ENCODE results near the gene PARP9. TPM values are rescaled to one million over a fixed set of nuclear protein-coding genes. Genes with fewer than 3 reads are reported as not detected.

Gene PARP9
- total and polyA plus RNA-seq, 10 of the 15 experiments (the other 5 are each of a cell fraction or from before 2014, with no cell fraction given), result 34.0 to 122 (median 46.1) TPM

DNA sequence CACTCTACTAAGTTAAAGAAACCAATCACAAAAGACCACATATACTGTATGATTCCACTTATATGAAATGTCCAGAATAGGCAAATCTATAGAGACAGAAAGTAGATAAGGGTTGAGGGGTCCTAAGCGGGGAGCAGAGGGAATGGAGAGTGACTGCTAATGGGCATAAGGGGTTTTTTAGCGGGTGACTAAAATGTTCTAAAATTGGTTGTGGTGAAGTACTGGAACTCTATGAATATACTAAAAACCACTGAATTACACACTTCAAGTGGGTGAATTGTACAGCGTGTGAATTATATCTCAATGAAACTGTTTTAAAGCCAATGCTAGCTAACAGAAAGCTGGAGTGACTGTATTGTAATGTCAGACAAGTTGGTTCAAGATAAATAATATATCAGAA, 82.7 kb downstream of the PARP9 start:
- Histone ChIP-seq H3K79me2 (ENCODE audit: control insufficient read depth, insufficient read depth, low read length) (peaks cover 35% of the 10 kb centered on the region), H3K4me1 (ENCODE audit: control insufficient read depth, insufficient read depth, low read length) (peaks cover 9% of the 10 kb centered on the region), H3K27me3 (replicated peaks in 1 of 2; ENCODE audit: control insufficient read depth in 2 of 2, insufficient read depth in 2 of 2, low read length in 1 of 2) (no peaks in the 10 kb centered on the region), H2AFZ (ENCODE audit: control insufficient read depth, low read depth, low read length) (no peak overlapping the region), H3K9me3 (replicated peaks; ENCODE audit: control insufficient read depth, insufficient read depth, low read length) (no peaks in the 10 kb centered on the region), H4K20me1 (ENCODE audit: control insufficient read depth, insufficient read depth) (no peaks in the 10 kb centered on the region), H3K9ac (ENCODE audit: control insufficient read depth, insufficient read depth, low read length) (no peak overlapping the region), H3K4me2 (ENCODE audit: control insufficient read depth, insufficient read depth) (peak overlapping the region; percentile 1; the same call in 1 of the 2 replicates), H3K36me3 (ENCODE audit: control insufficient read depth in 2 of 2, insufficient read depth in 2 of 2, low read length in 1 of 2) (peaks cover 2 to 5% of the 10 kb centered on the region in 2 experiments; a peak in 2 of 4 replicates), H3K4me3 (no peak overlapping the region), H3K27ac (ENCODE audit: control insufficient read depth, insufficient read depth) (no peak overlapping the region)
- BruUV-seq (replicated peaks), result no TSS peak
- ChIA-PET SMC1A (ENCODE audit: uncharacterized antibody, unreplicated experiment) (interaction anchor here (1.9 to 10.1 kb wide), 4 partner anchors 13 to 198 kb away, joined by 5 to 61 read pairs (median 34); no protein-coding TSS in a partner anchor), POLR2A (interaction anchor here (1.6 kb wide), 1 partner anchor 197 kb away, joined by 3 read pairs; no protein-coding TSS in a partner anchor), CTCF (interaction anchor here (0.8 to 2.2 kb wide), 2 partner anchors 28 to 34 kb away, joined by 3 to 4 read pairs; partner anchors contain the start of gene KPNA1), RAD21 (ENCODE audit: unreplicated experiment) (interaction anchor here (0.8 to 1.0 kb wide), 2 partner anchors 13 to 32 kb away, joined by 3 to 4 read pairs; no protein-coding TSS in a partner anchor)
- ATAC-seq (peak; percentile 69), DNase-seq (ENCODE audit: low read depth, low spot score) (peak; percentile 15), FAIRE-seq (no peak)
- intact Hi-C loops (cut with micrococcal nuclease; ENCODE audit: unreplicated experiment) (no loop called here), in situ Hi-C loops (cut with MboI) (no loop called here)
- 19% methylated on average over 3 of the region's 3 CpGs for WGBS (ENCODE audit: insufficient coverage, insufficient replicate concordance, low lambda C conversion rate, missing lambda C conversion rate)
- TF ChIP-seq RUNX3 (IDR thresholded peaks at IDR 0.05; ENCODE audit: low read length) (peak; percentile 93), MEF2A (IDR thresholded peaks at IDR 0.05; ENCODE audit: insufficient read depth, low read depth, low read length) (peak; percentile 92), TCF12 (IDR thresholded peaks at IDR 0.05; ENCODE audit: low read depth, low read length) (no peak), ATF7 (IDR thresholded peaks at IDR 0.05; ENCODE audit: low read depth) (peak; percentile 36; the same call in 1 of the 2 replicates), JUNB (IDR thresholded peaks at IDR 0.05) (peak; percentile 63), PAX8 (IDR thresholded peaks at IDR 0.05) (no peak), CREB1 (IDR thresholded peaks at IDR 0.05; ENCODE audit: low read depth) (peak; percentile 42; the same call in 1 of the 2 replicates), EP300 (IDR thresholded peaks at IDR 0.05; ENCODE audit: borderline replicate concordance in 1 of 2, control insufficient read depth in 1 of 2, low read depth in 2 of 2, low read length in 2 of 2) (peak in 1 of 2 experiments; percentile 8; a peak in 1 of 4 replicates), CREM (IDR thresholded peaks at IDR 0.05; ENCODE audit: low read depth) (peak; percentile 34; the same call in 1 of the 2 replicates), TAF1 (IDR thresholded peaks at IDR 0.05; ENCODE audit: borderline replicate concordance, low read depth, low read length) (no peak), HDAC2 (IDR thresholded peaks at IDR 0.05) (no peak), ZBED1 (IDR thresholded peaks at IDR 0.05; ENCODE audit: borderline replicate concordance) (peak; percentile 46; the same call in 1 of the 2 replicates), CBFB (IDR thresholded peaks at IDR 0.05; ENCODE audit: low read depth) (no peak), ZBTB33 (IDR thresholded peaks at IDR 0.05) (no peak), EED (IDR thresholded peaks at IDR 0.05; ENCODE audit: low read depth) (peak; percentile 52; the same call in 1 of the 2 replicates), MYC (IDR thresholded peaks at IDR 0.05; ENCODE audit: insufficient read depth, insufficient read length, insufficient replicate concordance, low read length, severe bottlenecking) (no peak), SMC3 (IDR thresholded peaks at IDR 0.05; ENCODE audit: borderline replicate concordance, low read length) (no peak), STAT3 (IDR thresholded peaks at IDR 0.05; ENCODE audit: low read depth, low read length) (0 out of 2 replicates have a peak, but pooled peaks have one; percentile 23), NFIC (IDR thresholded peaks at IDR 0.05; ENCODE audit: low read depth, low read length) (peak; percentile 68; the same call in 1 of the 2 replicates), BCL11A (IDR thresholded peaks at IDR 0.05; ENCODE audit: low read depth, low read length) (0 out of 2 replicates have a peak, but pooled peaks have one; percentile 46), MTA2 (IDR thresholded peaks at IDR 0.05; ENCODE audit: low read depth) (peak; percentile 81)
- TF ChIP-seq, protein P1, sequence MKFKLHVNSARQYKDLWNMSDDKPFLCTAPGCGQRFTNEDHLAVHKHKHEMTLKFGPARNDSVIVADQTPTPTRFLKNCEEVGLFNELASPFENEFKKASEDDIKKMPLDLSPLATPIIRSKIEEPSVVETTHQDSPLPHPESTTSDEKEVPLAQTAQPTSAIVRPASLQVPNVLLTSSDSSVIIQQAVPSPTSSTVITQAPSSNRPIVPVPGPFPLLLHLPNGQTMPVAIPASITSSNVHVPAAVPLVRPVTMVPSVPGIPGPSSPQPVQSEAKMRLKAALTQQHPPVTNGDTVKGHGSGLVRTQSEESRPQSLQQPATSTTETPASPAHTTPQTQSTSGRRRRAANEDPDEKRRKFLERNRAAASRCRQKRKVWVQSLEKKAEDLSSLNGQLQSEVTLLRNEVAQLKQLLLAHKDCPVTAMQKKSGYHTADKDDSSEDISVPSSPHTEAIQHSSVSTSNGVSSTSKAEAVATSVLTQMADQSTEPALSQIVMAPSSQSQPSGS (IDR thresholded peaks at IDR 0.05; ENCODE audit: low read length), result peak; percentile 59
- TF ChIP-seq, protein P2, sequence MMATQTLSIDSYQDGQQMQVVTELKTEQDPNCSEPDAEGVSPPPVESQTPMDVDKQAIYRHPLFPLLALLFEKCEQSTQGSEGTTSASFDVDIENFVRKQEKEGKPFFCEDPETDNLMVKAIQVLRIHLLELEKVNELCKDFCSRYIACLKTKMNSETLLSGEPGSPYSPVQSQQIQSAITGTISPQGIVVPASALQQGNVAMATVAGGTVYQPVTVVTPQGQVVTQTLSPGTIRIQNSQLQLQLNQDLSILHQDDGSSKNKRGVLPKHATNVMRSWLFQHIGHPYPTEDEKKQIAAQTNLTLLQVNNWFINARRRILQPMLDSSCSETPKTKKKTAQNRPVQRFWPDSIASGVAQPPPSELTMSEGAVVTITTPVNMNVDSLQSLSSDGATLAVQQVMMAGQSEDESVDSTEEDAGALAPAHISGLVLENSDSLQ (IDR thresholded peaks at IDR 0.05), result peak; percentile 63

All from GM12878 (cell line).